BLaER1 (cell line): ENCODE data around the gene SUPT5H.
"Not testable (repeated sequence)": the region's sequence is repeated elsewhere in the genome, so short reads cannot be mapped to it uniquely, and the experiment has no call there.

Experiments
- H3K27ac ChIP-seq: shearing (Covaris generic); formaldehyde crosslinking; 2 replicates; pipeline ENCODE4 v1.8.1; 2022
- H3K27me3 ChIP-seq: shearing (Covaris generic); formaldehyde crosslinking; 2 replicates; pipeline ENCODE4 v1.8.1; 2022
- H3K36me3 ChIP-seq: shearing (Covaris generic); formaldehyde crosslinking; 2 replicates; pipeline ENCODE4 v1.8.1; 2022
- H3K4me1 ChIP-seq: shearing (Covaris generic); formaldehyde crosslinking; 2 replicates; pipeline ENCODE4 v1.8.1; 2022
- H3K4me2 ChIP-seq: shearing (Covaris generic); formaldehyde crosslinking; 2 replicates; pipeline ENCODE4 v1.8.1; 2022
- H3K4me3 ChIP-seq: shearing (Covaris generic); formaldehyde crosslinking; 2 replicates; pipeline ENCODE4 v1.8.1; 2022
- H3K9ac ChIP-seq: shearing (Covaris generic); formaldehyde crosslinking; 2 replicates; pipeline ENCODE4 v1.8.1; 2022
- H3K9me3 ChIP-seq: shearing (Covaris generic); formaldehyde crosslinking; 2 replicates; pipeline ENCODE4 v1.8.1; 2022
- H4K20me1 ChIP-seq: shearing (Covaris generic); formaldehyde crosslinking; 2 replicates; pipeline ENCODE4 v1.8.1; 2022
- Cebpa-rat ChIP-seq: shearing (Covaris generic); IDR thresholded peaks from 2 replicates; pipeline ENCODE4 v1.8.1; 2022

SUPT5H gene

GRCh38 chr19:39434123-39435076 is 11.0 kb upstream of the SUPT5H start:
- peaks cover 25% of the 10 kb centered on the region for H3K4me1 ChIP-seq
- H4K20me1 ChIP-seq = peaks cover 49% of the 10 kb centered on the region
- H3K27ac ChIP-seq = peak overlapping the region; percentile 96
- peak overlapping the region; percentile 98 for H3K9ac ChIP-seq
- peaks cover 41% of the 10 kb centered on the region for H3K36me3 ChIP-seq
- H3K9me3 ChIP-seq = no peaks in the 10 kb centered on the region
- no peaks in the 10 kb centered on the region for H3K27me3 ChIP-seq
- H3K4me2 ChIP-seq = peak overlapping the region; percentile 86
- peak overlapping the region; percentile 87 for H3K4me3 ChIP-seq
- TF ChIP-seq Cebpa-rat = no peak

- Histone ChIP-seq H3K36me3 (peaks cover 40% of the 10 kb centered on the region), H3K4me1 (peaks cover 29% of the 10 kb centered on the region), H3K27me3 (no peaks in the 10 kb centered on the region), H3K9ac (peak within 1 kb of the TSS; percentile 98), H3K27ac (peak within 1 kb of the TSS; percentile 96), H3K4me3 (peak within 1 kb of the TSS; percentile 87), H3K9me3 (no peaks in the 10 kb centered on the region), H4K20me1 (peaks cover 49% of the 10 kb centered on the region), H3K4me2 (peak within 1 kb of the TSS; percentile 96)
- TF ChIP-seq Cebpa-rat = no peak
Measured at GRCh38 chr19:39435499-39436349, 9.7 kb upstream of the SUPT5H start, which contains the start of gene RPS16. Gene RPS16 (minus strand): TSS chr19:39435949. CDS start chr19:39435895, 54 bp downstream.

GRCh38 chr19:39436350-39436716 is 9.0 kb upstream of the SUPT5H start:
- H3K27ac ChIP-seq = peak overlapping the region; percentile 96
- peaks cover 43% of the 10 kb centered on the region for H4K20me1 ChIP-seq
- no peaks in the 10 kb centered on the region for H3K9me3 ChIP-seq
- H3K4me3 ChIP-seq = peak overlapping the region; percentile 87
- peak overlapping the region; percentile 98 for H3K9ac ChIP-seq
- H3K4me1 ChIP-seq = peaks cover 35% of the 10 kb centered on the region
- H3K4me2 ChIP-seq = peak overlapping the region; percentile 96
- H3K36me3 ChIP-seq = peaks cover 34% of the 10 kb centered on the region
- no peak for TF ChIP-seq Cebpa-rat
- H3K27me3 ChIP-seq = no peaks in the 10 kb centered on the region

- Histone ChIP-seq H3K4me2 (no peak overlapping the region), H3K4me3 (no peak overlapping the region)
Measured at GRCh38 chr19:39438270-39438934, 7.0 kb upstream of the SUPT5H start.

GRCh38 chr19:39444598-39445195 is 685 bp upstream of the SUPT5H start:
- peak overlapping the region; percentile 99 for H3K9ac ChIP-seq
- peaks cover 57% of the 10 kb centered on the region for H3K4me1 ChIP-seq
- peak overlapping the region; percentile 97 for H3K4me2 ChIP-seq
- no peaks in the 10 kb centered on the region for H3K27me3 ChIP-seq
- peak overlapping the region; percentile 96 for H3K27ac ChIP-seq
- H4K20me1 ChIP-seq = peaks cover 40% of the 10 kb centered on the region
- no peak for TF ChIP-seq Cebpa-rat
- no peaks in the 10 kb centered on the region for H3K9me3 ChIP-seq
- peak overlapping the region; percentile 81 for H3K4me3 ChIP-seq
- peaks cover 31% of the 10 kb centered on the region for H3K36me3 ChIP-seq

More at GRCh38 chr19:39438270-39438934, 7.0 kb upstream of the SUPT5H start:
- H3K27me3 ChIP-seq = no peaks in the 10 kb centered on the region
- H3K27ac ChIP-seq = no peak overlapping the region
- TF ChIP-seq Cebpa-rat = no peak
- no peak overlapping the region for H3K9ac ChIP-seq
- H4K20me1 ChIP-seq = peaks cover 22% of the 10 kb centered on the region
- H3K36me3 ChIP-seq = peaks cover 13% of the 10 kb centered on the region
- no peaks in the 10 kb centered on the region for H3K9me3 ChIP-seq
- peaks cover 36% of the 10 kb centered on the region for H3K4me1 ChIP-seq

GRCh38 chr19:39446365-39447084 is 1.1 kb downstream of the SUPT5H start:
- Histone ChIP-seq H3K4me1 (peaks cover 53% of the 10 kb centered on the region), H3K9me3 (no peaks in the 10 kb centered on the region), H3K27ac (peak overlapping the region; percentile 96), H3K4me2 (peak overlapping the region; percentile 96), H3K4me3 (peak overlapping the region; percentile 81), H4K20me1 (peaks cover 58% of the 10 kb centered on the region), H3K9ac (peak overlapping the region; percentile 99), H3K27me3 (no peaks in the 10 kb centered on the region), H3K36me3 (peaks cover 48% of the 10 kb centered on the region)
- TF ChIP-seq Cebpa-rat = no peak

GRCh38 chr19:39448271-39448670 is 2.9 kb downstream of the SUPT5H start:
- Histone ChIP-seq H3K4me1 (peaks cover 53% of the 10 kb centered on the region), H3K4me2 (peak overlapping the region; percentile 96), H3K27me3 (no peaks in the 10 kb centered on the region), H3K4me3 (no peak overlapping the region), H3K36me3 (peaks cover 65% of the 10 kb centered on the region), H3K9me3 (no peaks in the 10 kb centered on the region), H3K27ac (no peak overlapping the region), H4K20me1 (peaks cover 75% of the 10 kb centered on the region), H3K9ac (peak overlapping the region; percentile 9; the same call in 1 of the 2 replicates)
- TF ChIP-seq Cebpa-rat = no peak

- 0 out of 2 replicates have a peak overlapping the region, but pooled peaks have one; percentile 0 for H3K9ac ChIP-seq
- peaks cover 75% of the 10 kb centered on the region for H3K36me3 ChIP-seq
- H3K9me3 ChIP-seq = no peaks in the 10 kb centered on the region
- no peak overlapping the region for H3K27ac ChIP-seq
- no peaks in the 10 kb centered on the region for H3K27me3 ChIP-seq
- 0 out of 2 replicates have a peak overlapping the region, but pooled peaks have one; percentile 96 for H3K4me2 ChIP-seq
- H3K4me1 ChIP-seq = peaks cover 46% of the 10 kb centered on the region
- H4K20me1 ChIP-seq = peaks cover 85% of the 10 kb centered on the region
- TF ChIP-seq Cebpa-rat = no peak
- H3K4me3 ChIP-seq = no peak overlapping the region
Measured at GRCh38 chr19:39449116-39449797, 3.9 kb downstream of the SUPT5H start.

- H3K4me2 ChIP-seq, H3K27ac ChIP-seq, H3K9ac ChIP-seq, H3K4me3 ChIP-seq, H3K27me3 ChIP-seq, H3K9me3 ChIP-seq: not testable (repeated sequence)
- Histone ChIP-seq H3K4me1 (peaks cover 41% of the 10 kb centered on the region), H3K36me3 (peaks cover 95% of the 10 kb centered on the region), H4K20me1 (peaks cover 100% of the 10 kb centered on the region)
Measured at GRCh38 chr19:39451257-39451656, 5.9 kb downstream of the SUPT5H start.
